SU-DHL-6 (cell line): Measurements from ENCODE around the gene INO80.
"Not testable (repeated sequence)": the region's sequence is repeated elsewhere in the genome, so short reads cannot be mapped to it uniquely, and the experiment has no call there.

Source experiments
- H2AFZ ChIP-seq: fragments of 200-600 bp; sonication (generic); 2 replicates; pipeline ENCODE4 v1.6.1; 2014; ENCODE audit warnings: low read depth, mild to moderate bottlenecking, moderate library complexity, mixed read lengths, antibody characterized with exemption, low read length; ENCODE audit not compliant: severe bottlenecking
- H3F3A ChIP-seq: fragments of 200-600 bp; shearing (Covaris generic); 2 replicates; pipeline ENCODE4 v1.6.0; 2016; ENCODE audit warnings: antibody characterized with exemption, mild to moderate bottlenecking; ENCODE audit not compliant: insufficient read depth
- H3K27ac ChIP-seq: fragments of 200-600 bp; sonication (generic); 2 replicates; pipeline ENCODE4 v1.5.1; 2016; ENCODE audit warnings: low read depth, mild to moderate bottlenecking, low read length, moderate library complexity, mixed read lengths
- H3K27me3 ChIP-seq: fragments of 200-600 bp; sonication (generic), shearing (Covaris generic); 2 replicates; pipeline ENCODE4 v1.6.0; 2014; ENCODE audit warnings: mild to moderate bottlenecking, low read length
- H3K36me3 ChIP-seq: fragments of 200-600 bp; sonication (generic); 2 replicates; pipeline ENCODE4 v1.6.1; 2014; ENCODE audit warnings: mild to moderate bottlenecking, low read length, mixed read lengths
- H3K4me2 ChIP-seq: fragments of 300-600, 200-600 bp; shearing (Covaris generic), sonication (generic); 2 replicates; pipeline ENCODE4 v1.6.0; 2014; ENCODE audit warnings: low read length, low read depth, mild to moderate bottlenecking; ENCODE audit not compliant: poor library complexity, severe bottlenecking
- H3K4me3 ChIP-seq: fragments of 200-600 bp; sonication (generic); 2 replicates; pipeline ENCODE4 v1.5.1; 2014; ENCODE audit warnings: antibody characterized with exemption, low read length, mild to moderate bottlenecking, mixed read lengths; ENCODE audit not compliant: insufficient read depth, poor library complexity, severe bottlenecking
- H3K79me2 ChIP-seq: fragments of 200-600 bp; sonication (generic); 2 replicates; pipeline ENCODE4 v1.6.1; 2014; ENCODE audit warnings: mild to moderate bottlenecking, low read length, moderate library complexity; ENCODE audit not compliant: insufficient read depth
- H3K9ac ChIP-seq: fragments of 200-600 bp; sonication (generic); 2 replicates; pipeline ENCODE4 v1.7.0; 2014; ENCODE audit warnings: mild to moderate bottlenecking, low read length
- H3K9me2 ChIP-seq: fragments of 200-600 bp; sonication (generic); replicated peaks from 2 replicates; pipeline ENCODE4 v1.6.1; 2014; ENCODE audit warnings: low read length; ENCODE audit not compliant: insufficient read depth
- H3K9me3 ChIP-seq: fragments of 200-600 bp; sonication (generic); 2 replicates; pipeline ENCODE4 v1.6.1; 2014; ENCODE audit warnings: low read length, mixed read lengths; ENCODE audit not compliant: insufficient read depth
- H4K20me1 ChIP-seq: fragments of 200-600 bp; sonication (generic); 2 replicates; pipeline ENCODE4 v1.6.1; 2014; ENCODE audit warnings: low read depth, mild to moderate bottlenecking, antibody characterized with exemption, low read length, moderate library complexity, mixed read lengths
- EZH2phosphoT487 ChIP-seq: fragments of 200-600 bp; sonication (generic), shearing (Covaris generic); conservative IDR thresholded peaks from 2 replicates; pipeline ENCODE4 v1.6.1; 2018; ENCODE audit warnings: mild to moderate bottlenecking, antibody characterized with exemption, low read length, moderate library complexity, mixed read lengths
- TF ChIP-seq, protein P1 (sequence below): fragments of 200-600 bp; sonication (generic); IDR thresholded peaks from one replicate; pipeline ENCODE4 v1.5.1; 2017; ENCODE audit warnings: antibody characterized with exemption, mild to moderate bottlenecking, low read length, moderate library complexity; ENCODE audit not compliant: insufficient read depth, poor library complexity, severe bottlenecking

INO80 gene

DNA sequence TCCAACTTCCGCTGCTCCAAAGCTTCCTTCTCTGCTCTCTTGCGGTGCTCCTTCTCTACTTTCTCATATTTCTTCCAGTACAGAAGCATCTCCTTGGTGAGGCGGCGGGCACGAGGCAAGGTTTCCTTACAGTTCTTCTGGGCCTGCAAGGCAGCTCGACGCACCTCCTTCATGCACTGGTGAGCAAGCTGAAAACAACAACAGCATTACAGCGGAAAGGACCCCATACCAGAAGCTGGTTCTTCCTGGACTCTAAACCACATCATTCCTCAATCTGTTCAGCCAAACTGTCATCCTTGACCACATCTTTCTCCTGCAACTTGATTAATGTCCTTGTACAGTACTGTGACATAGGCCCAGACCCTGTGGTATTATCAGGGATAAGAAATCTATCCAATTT lies 36.4 kb downstream of the INO80 start:
- Histone ChIP-seq H3K4me2 (no peak overlapping the region), H4K20me1 (no peaks in the 10 kb centered on the region), H3K9me3 (no peaks in the 10 kb centered on the region), H3K4me3 (no peak overlapping the region), H3K36me3 (peaks cover 20% of the 10 kb centered on the region), H3F3A (0 out of 2 replicates have a peak, but pooled peaks cover 3% of the 10 kb centered on the region), H3K9me2 (no peaks in the 10 kb centered on the region), H3K27ac (peak overlapping the region; percentile 35), H2AFZ (no peak overlapping the region), H3K9ac (no peak overlapping the region), H3K27me3 (no peaks in the 10 kb centered on the region), H3K79me2 (no peaks in the 10 kb centered on the region)
- TF ChIP-seq EZH2phosphoT487, result no peak
- TF ChIP-seq, protein P1, sequence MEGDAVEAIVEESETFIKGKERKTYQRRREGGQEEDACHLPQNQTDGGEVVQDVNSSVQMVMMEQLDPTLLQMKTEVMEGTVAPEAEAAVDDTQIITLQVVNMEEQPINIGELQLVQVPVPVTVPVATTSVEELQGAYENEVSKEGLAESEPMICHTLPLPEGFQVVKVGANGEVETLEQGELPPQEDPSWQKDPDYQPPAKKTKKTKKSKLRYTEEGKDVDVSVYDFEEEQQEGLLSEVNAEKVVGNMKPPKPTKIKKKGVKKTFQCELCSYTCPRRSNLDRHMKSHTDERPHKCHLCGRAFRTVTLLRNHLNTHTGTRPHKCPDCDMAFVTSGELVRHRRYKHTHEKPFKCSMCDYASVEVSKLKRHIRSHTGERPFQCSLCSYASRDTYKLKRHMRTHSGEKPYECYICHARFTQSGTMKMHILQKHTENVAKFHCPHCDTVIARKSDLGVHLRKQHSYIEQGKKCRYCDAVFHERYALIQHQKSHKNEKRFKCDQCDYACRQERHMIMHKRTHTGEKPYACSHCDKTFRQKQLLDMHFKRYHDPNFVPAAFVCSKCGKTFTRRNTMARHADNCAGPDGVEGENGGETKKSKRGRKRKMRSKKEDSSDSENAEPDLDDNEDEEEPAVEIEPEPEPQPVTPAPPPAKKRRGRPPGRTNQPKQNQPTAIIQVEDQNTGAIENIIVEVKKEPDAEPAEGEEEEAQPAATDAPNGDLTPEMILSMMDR, result no peak

DNA sequence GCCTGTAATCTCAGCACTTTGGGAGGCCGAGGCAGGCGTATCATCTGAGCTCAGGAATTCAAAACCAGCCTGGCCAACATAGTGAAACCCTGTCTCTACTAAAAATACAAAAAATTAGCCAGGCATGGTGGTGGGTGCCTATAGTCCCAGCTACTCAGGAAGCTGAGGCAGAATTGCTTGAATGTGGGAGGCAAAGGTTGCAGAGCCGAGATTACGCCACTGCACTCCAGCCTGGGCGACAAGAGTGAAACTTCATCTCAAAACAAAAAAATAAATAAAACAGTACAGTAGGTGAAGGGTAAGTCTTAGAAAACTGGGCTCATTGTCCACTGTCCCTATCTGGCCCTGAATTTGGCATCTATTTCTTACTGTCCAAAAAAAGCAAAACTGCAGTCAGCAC lies 37.2 kb downstream of the INO80 start:
- H3K9ac ChIP-seq, H3K4me3 ChIP-seq: not testable (repeated sequence)

DNA sequence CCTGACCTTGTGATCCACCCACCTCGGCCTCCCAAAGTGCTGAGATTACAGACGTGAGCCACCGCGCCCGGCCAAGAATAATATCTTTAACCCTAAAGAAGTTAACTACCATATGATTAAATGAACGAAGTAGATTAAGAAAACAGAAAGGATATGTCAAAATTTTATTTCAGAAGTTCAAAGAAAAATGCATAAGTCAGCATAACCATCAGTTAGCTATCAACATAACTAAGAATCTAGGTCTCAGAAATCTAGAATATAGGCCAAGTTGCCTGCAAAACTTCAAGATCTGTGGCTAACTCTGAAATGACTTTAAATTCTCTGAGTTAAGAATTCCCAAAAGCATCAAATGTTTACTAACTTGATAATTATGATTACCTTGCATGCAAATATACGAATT lies 38.0 kb downstream of the INO80 start:
- H3K9me2 ChIP-seq, result no peaks in the 10 kb centered on the region
- H3K4me2 ChIP-seq, result no peak overlapping the region
- H3K36me3 ChIP-seq, result peaks cover 25% of the 10 kb centered on the region
- H3K79me2 ChIP-seq, result no peaks in the 10 kb centered on the region
- no peaks in the 10 kb centered on the region for H3K27me3 ChIP-seq
- no peak overlapping the region for H2AFZ ChIP-seq
- no peak overlapping the region for H3K27ac ChIP-seq
- TF ChIP-seq EZH2phosphoT487, result no peak
- TF ChIP-seq, protein P1, result no peak
- 0 out of 2 replicates have a peak, but pooled peaks cover 3% of the 10 kb centered on the region for H3F3A ChIP-seq
- H4K20me1 ChIP-seq, result no peaks in the 10 kb centered on the region
- H3K9ac ChIP-seq, result no peak overlapping the region
- no peaks in the 10 kb centered on the region for H3K9me3 ChIP-seq
- no peak overlapping the region for H3K4me3 ChIP-seq

More for the DNA sequence above, 37.2 kb downstream of the INO80 start:
- H3K9me3 ChIP-seq, H4K20me1 ChIP-seq, H3K4me2 ChIP-seq, H3F3A ChIP-seq, H3K9me2 ChIP-seq, H2AFZ ChIP-seq, H3K27ac ChIP-seq, H3K79me2 ChIP-seq, H3K27me3 ChIP-seq: not testable (repeated sequence)
- H3K36me3 ChIP-seq, result peaks cover 22% of the 10 kb centered on the region

DNA sequence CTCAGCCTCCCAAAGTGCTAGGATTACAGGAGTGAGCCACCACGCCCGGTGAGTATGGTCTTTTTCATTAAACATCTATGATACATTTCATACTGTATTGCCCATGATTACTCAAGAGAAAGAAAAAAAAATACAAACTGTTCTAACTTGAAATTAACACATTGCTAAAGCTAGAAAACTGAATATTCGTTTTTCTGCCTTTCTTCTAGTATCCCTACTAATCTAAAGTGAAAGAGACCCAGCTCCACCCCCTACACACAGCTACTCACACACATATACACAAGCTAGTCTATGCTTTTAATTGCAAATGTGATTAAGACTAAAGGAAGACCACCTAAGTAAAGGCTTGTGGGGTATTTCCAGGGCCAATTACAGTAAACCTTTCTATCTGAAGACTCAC lies 43.1 kb downstream of the INO80 start:
- peaks cover 24% of the 10 kb centered on the region; the same call in 1 of the 2 replicates for H3K36me3 ChIP-seq
- H3F3A ChIP-seq, result no peaks in the 10 kb centered on the region

More for the DNA sequence above, 43.1 kb downstream of the INO80 start:
- no peaks in the 10 kb centered on the region for H3K9me3 ChIP-seq
- H3K4me2 ChIP-seq, result no peak overlapping the region
- H3K9me2 ChIP-seq, result no peaks in the 10 kb centered on the region
- no peaks in the 10 kb centered on the region for H3K79me2 ChIP-seq
- no peaks in the 10 kb centered on the region for H4K20me1 ChIP-seq
- TF ChIP-seq EZH2phosphoT487, result no peak
- TF ChIP-seq, protein P1, result no peak
- no peak overlapping the region for H3K27ac ChIP-seq
- H3K27me3 ChIP-seq, result no peaks in the 10 kb centered on the region
- H3K4me3 ChIP-seq, result no peak overlapping the region
- no peak overlapping the region for H2AFZ ChIP-seq
- no peak overlapping the region for H3K9ac ChIP-seq
